ENCODE results near the gene FGD6. TPM values are rescaled to one million over a fixed set of nuclear protein-coding genes. Genes with fewer than 3 reads are reported as not detected.

The FGD6 gene
- total and polyA plus RNA-seq, 2 experiments from 2014 or later, result 12.9 to 32.4 TPM

GRCh38 chr12:95265765-95266164 lies 48.5 kb upstream of the FGD6 start:
- Histone ChIP-seq H3F3A (replicated peaks; ENCODE audit: low read depth) (no peaks in the 10 kb centered on the region; the same call in 1 of the 2 replicates), H3K9me2 (ENCODE audit: insufficient read depth) (no peaks in the 10 kb centered on the region), H2AFZ (no peak overlapping the region), H3K4me1 (ENCODE audit: insufficient read depth) (no peaks in the 10 kb centered on the region), H3K4me3 (no peak overlapping the region), H4K20me1 (replicated peaks; ENCODE audit: insufficient read depth) (no peaks in the 10 kb centered on the region; the same call in 1 of the 2 replicates), H3K79me2 (replicated peaks; ENCODE audit: insufficient read depth) (no peaks in the 10 kb centered on the region; the same call in 1 of the 2 replicates), H3K27me3 (ENCODE audit: insufficient read depth) (no peaks in the 10 kb centered on the region), H3K27ac (ENCODE audit: low read depth) (no peak overlapping the region), H3K4me2 (no peak overlapping the region), H3K36me3 (ENCODE audit: insufficient read depth) (peaks cover 19% of the 10 kb centered on the region)
- DNase-seq (ENCODE audit: low spot score), result peak; percentile 27
- Mint-ChIP-seq H3K36me3 (ENCODE audit: low read depth) (peaks cover 23% of the 10 kb centered on the region; the same call in 2 of the 3 replicates), H3K27ac (no peak overlapping the region), H3K4me1 (no peaks in the 10 kb centered on the region; the same call in 2 of the 3 replicates), H3K9me3 (no peaks in the 10 kb centered on the region), H3K27me3 (ENCODE audit: insufficient read depth, low read depth, poor library complexity) (no peaks in the 10 kb centered on the region), H3K4me3 (no peak overlapping the region)
- no peak for ATAC-seq
- TF ChIP-seq JUNB (IDR thresholded peaks at IDR 0.05; ENCODE audit: unreplicated experiment) (no peak), EZH2 (IDR thresholded peaks at IDR 0.05; ENCODE audit: low read depth, unreplicated experiment) (no peak), ZNF331 (CRISPR knock-in tag; IDR thresholded peaks at IDR 0.05; ENCODE audit: low read depth) (no peak), STAT1 (IDR thresholded peaks at IDR 0.05; ENCODE audit: unreplicated experiment) (no peak), ETS1 (IDR thresholded peaks at IDR 0.05) (no peak), REST (IDR thresholded peaks at IDR 0.05; ENCODE audit: unreplicated experiment) (no peak), ZNF114 (CRISPR knock-in tag; IDR thresholded peaks at IDR 0.05) (no peak), CREB1 (CRISPR knock-in tag; IDR thresholded peaks at IDR 0.05; ENCODE audit: low read depth) (no peak), EZH2phosphoT487 (IDR thresholded peaks at IDR 0.05; ENCODE audit: unreplicated experiment) (no peak), POLR2AphosphoS5 (IDR thresholded peaks at IDR 0.05; ENCODE audit: low read depth) (no peak), NANOG (IDR thresholded peaks at IDR 0.05; ENCODE audit: borderline replicate concordance) (no peak)
- TF ChIP-seq, protein P1, sequence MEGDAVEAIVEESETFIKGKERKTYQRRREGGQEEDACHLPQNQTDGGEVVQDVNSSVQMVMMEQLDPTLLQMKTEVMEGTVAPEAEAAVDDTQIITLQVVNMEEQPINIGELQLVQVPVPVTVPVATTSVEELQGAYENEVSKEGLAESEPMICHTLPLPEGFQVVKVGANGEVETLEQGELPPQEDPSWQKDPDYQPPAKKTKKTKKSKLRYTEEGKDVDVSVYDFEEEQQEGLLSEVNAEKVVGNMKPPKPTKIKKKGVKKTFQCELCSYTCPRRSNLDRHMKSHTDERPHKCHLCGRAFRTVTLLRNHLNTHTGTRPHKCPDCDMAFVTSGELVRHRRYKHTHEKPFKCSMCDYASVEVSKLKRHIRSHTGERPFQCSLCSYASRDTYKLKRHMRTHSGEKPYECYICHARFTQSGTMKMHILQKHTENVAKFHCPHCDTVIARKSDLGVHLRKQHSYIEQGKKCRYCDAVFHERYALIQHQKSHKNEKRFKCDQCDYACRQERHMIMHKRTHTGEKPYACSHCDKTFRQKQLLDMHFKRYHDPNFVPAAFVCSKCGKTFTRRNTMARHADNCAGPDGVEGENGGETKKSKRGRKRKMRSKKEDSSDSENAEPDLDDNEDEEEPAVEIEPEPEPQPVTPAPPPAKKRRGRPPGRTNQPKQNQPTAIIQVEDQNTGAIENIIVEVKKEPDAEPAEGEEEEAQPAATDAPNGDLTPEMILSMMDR (conservative IDR thresholded peaks at IDR 0.05; ENCODE audit: low read depth in 2 of 2), result no peak; a peak in 2 of 4 replicates
- TF ChIP-seq, protein P2, sequence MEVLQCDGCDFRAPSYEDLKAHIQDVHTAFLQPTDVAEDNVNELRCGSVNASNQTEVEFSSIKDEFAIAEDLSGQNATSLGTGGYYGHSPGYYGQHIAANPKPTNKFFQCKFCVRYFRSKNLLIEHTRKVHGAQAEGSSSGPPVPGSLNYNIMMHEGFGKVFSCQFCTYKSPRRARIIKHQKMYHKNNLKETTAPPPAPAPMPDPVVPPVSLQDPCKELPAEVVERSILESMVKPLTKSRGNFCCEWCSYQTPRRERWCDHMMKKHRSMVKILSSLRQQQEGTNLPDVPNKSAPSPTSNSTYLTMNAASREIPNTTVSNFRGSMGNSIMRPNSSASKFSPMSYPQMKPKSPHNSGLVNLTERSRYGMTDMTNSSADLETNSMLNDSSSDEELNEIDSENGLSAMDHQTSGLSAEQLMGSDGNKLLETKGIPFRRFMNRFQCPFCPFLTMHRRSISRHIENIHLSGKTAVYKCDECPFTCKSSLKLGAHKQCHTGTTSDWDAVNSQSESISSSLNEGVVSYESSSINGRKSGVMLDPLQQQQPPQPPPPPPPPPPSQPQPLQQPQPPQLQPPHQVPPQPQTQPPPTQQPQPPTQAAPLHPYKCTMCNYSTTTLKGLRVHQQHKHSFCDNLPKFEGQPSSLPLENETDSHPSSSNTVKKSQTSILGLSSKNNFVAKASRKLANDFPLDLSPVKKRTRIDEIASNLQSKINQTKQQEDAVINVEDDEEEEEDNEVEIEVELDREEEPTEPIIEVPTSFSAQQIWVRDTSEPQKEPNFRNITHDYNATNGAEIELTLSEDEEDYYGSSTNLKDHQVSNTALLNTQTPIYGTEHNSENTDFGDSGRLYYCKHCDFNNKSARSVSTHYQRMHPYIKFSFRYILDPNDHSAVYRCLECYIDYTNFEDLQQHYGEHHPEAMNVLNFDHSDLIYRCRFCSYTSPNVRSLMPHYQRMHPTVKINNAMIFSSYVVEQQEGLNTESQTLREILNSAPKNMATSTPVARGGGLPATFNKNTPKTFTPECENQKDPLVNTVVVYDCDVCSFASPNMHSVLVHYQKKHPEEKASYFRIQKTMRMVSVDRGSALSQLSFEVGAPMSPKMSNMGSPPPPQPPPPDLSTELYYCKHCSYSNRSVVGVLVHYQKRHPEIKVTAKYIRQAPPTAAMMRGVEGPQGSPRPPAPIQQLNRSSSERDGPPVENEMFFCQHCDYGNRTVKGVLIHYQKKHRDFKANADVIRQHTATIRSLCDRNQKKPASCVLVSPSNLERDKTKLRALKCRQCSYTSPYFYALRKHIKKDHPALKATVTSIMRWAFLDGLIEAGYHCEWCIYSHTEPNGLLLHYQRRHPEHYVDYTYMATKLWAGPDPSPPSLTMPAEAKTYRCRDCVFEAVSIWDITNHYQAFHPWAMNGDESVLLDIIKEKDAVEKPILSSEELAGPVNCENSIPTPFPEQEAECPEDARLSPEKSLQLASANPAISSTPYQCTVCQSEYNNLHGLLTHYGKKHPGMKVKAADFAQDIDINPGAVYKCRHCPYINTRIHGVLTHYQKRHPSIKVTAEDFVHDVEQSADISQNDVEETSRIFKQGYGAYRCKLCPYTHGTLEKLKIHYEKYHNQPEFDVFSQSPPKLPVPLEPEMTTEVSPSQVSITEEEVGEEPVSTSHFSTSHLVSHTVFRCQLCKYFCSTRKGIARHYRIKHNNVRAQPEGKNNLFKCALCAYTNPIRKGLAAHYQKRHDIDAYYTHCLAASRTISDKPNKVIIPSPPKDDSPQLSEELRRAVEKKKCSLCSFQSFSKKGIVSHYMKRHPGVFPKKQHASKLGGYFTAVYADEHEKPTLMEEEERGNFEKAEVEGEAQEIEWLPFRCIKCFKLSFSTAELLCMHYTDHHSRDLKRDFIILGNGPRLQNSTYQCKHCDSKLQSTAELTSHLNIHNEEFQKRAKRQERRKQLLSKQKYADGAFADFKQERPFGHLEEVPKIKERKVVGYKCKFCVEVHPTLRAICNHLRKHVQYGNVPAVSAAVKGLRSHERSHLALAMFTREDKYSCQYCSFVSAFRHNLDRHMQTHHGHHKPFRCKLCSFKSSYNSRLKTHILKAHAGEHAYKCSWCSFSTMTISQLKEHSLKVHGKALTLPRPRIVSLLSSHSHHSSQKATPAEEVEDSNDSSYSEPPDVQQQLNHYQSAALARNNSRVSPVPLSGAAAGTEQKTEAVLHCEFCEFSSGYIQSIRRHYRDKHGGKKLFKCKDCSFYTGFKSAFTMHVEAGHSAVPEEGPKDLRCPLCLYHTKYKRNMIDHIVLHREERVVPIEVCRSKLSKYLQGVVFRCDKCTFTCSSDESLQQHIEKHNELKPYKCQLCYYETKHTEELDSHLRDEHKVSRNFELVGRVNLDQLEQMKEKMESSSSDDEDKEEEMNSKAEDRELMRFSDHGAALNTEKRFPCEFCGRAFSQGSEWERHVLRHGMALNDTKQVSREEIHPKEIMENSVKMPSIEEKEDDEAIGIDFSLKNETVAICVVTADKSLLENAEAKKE (CRISPR knock-in tag; IDR thresholded peaks at IDR 0.05), result no peak
